DOHH2 (cell line): Measurements from ENCODE around the gene SMAP1.

Source experiments
- H3F3A ChIP-seq: fragments of 200-600 bp; sonication (generic), shearing (Covaris generic); 2 replicates; pipeline ENCODE4 v1.6.0; 2016; ENCODE audit warnings: antibody characterized with exemption, mild to moderate bottlenecking; ENCODE audit not compliant: control insufficient read depth, insufficient read depth
- H3K27ac ChIP-seq: fragments of 200-600 bp; sonication (generic); 2 replicates; pipeline ENCODE4 v1.5.1; 2014; ENCODE audit warnings: low read depth, mild to moderate bottlenecking, low read length, moderate library complexity
- H3K27me3 ChIP-seq: fragments of 200-600 bp; sonication (generic); 2 replicates; pipeline ENCODE4 v1.6.1; 2014; ENCODE audit warnings: mild to moderate bottlenecking, low read length, mixed read lengths; ENCODE audit not compliant: control insufficient read depth
- H3K36me3 ChIP-seq: fragments of 200-600 bp; sonication (generic); 2 replicates; pipeline ENCODE4 v1.6.1; 2014; ENCODE audit warnings: mild to moderate bottlenecking, low read length, moderate library complexity, mixed read lengths; ENCODE audit not compliant: control insufficient read depth
- H3K4me1 ChIP-seq: fragments of 200-600 bp; sonication (generic); 2 replicates; pipeline ENCODE4 v1.6.1; 2014; ENCODE audit warnings: mild to moderate bottlenecking, low read length, mixed read lengths; ENCODE audit not compliant: control insufficient read depth
- H3K4me2 ChIP-seq: fragments of 200-600 bp; sonication (generic); 2 replicates; pipeline ENCODE4 v1.6.0; 2014; ENCODE audit warnings: mild to moderate bottlenecking, low read length, moderate library complexity
- H3K4me3 ChIP-seq: fragments of 200-600 bp; sonication (generic); 2 replicates; pipeline ENCODE4 v1.5.1; 2014; ENCODE audit warnings: mild to moderate bottlenecking, low read length, mixed read lengths
- H3K79me2 ChIP-seq: fragments of 200-600 bp; sonication (generic); 2 replicates; pipeline ENCODE4 v1.6.1; 2014; ENCODE audit warnings: mild to moderate bottlenecking, low read length, mixed read lengths; ENCODE audit not compliant: control insufficient read depth
- H3K9me2 ChIP-seq: fragments of 200-600 bp; sonication (generic); replicated peaks from 2 replicates; pipeline ENCODE4 v1.6.1; 2014; ENCODE audit warnings: mild to moderate bottlenecking, low read length, mixed read lengths; ENCODE audit not compliant: control insufficient read depth
- H3K9me3 ChIP-seq: fragments of 200-600 bp; sonication (generic); 2 replicates; pipeline ENCODE4 v1.6.1; 2014; ENCODE audit warnings: antibody characterized with exemption, low read length, mixed read lengths; ENCODE audit not compliant: control insufficient read depth, insufficient read depth
- H4K20me1 ChIP-seq: fragments of 200-600 bp; sonication (generic); 2 replicates; pipeline ENCODE4 v1.6.0; 2014; ENCODE audit warnings: low read depth, mild to moderate bottlenecking, antibody characterized with exemption, low read length, moderate library complexity; ENCODE audit not compliant: control insufficient read depth, insufficient read depth
- CTCF ChIP-seq: fragments of 200-600 bp; sonication (generic); IDR thresholded peaks from one replicate; pipeline ENCODE4 v1.5.1; 2014; ENCODE audit warnings: antibody characterized with exemption, mild to moderate bottlenecking, low read depth, low read length; ENCODE audit not compliant: poor library complexity, severe bottlenecking
- EZH2phosphoT487 ChIP-seq: fragments of 200-600 bp; sonication (generic); IDR thresholded peaks from 2 replicates; pipeline ENCODE4 v1.6.1; 2017; ENCODE audit warnings: borderline replicate concordance, mild to moderate bottlenecking, antibody characterized with exemption, low read length, moderate library complexity, mixed read lengths

The SMAP1 gene

DNA sequence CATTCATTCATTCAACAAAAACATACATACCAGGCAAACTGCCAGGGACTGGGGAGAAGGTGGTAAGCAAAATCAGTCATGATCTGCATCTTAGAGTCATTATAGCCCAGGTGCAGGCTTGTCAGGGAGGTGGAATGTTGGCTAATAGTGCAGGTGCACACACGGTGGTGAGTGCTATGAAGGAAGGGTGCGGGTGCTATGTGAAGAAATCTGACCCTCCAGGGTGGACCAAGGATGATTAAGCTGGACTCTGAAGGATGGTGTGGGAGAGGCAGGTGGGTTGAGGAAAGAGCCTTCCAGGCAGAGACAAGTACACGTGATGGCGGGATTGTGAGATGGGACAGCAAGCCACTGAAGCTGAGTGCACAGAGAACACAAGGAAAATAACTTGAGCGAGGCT, 211.8 kb downstream of the SMAP1 start:
- no peaks in the 10 kb centered on the region for H3K27me3 ChIP-seq
- no peak overlapping the region for H3K27ac ChIP-seq
- no peaks in the 10 kb centered on the region for H3K9me2 ChIP-seq
- H3K36me3 ChIP-seq: no peaks in the 10 kb centered on the region
- no peaks in the 10 kb centered on the region for H4K20me1 ChIP-seq
- H3K4me3 ChIP-seq: no peak overlapping the region
- no peak overlapping the region for H3K4me2 ChIP-seq
- H3F3A ChIP-seq: no peaks in the 10 kb centered on the region
- H3K4me1 ChIP-seq: no peaks in the 10 kb centered on the region
- H3K79me2 ChIP-seq: no peaks in the 10 kb centered on the region
- no peak for TF ChIP-seq CTCF
- no peak for TF ChIP-seq EZH2phosphoT487
- H3K9me3 ChIP-seq: 0 out of 2 replicates have a peak, but pooled peaks cover 2% of the 10 kb centered on the region

DNA sequence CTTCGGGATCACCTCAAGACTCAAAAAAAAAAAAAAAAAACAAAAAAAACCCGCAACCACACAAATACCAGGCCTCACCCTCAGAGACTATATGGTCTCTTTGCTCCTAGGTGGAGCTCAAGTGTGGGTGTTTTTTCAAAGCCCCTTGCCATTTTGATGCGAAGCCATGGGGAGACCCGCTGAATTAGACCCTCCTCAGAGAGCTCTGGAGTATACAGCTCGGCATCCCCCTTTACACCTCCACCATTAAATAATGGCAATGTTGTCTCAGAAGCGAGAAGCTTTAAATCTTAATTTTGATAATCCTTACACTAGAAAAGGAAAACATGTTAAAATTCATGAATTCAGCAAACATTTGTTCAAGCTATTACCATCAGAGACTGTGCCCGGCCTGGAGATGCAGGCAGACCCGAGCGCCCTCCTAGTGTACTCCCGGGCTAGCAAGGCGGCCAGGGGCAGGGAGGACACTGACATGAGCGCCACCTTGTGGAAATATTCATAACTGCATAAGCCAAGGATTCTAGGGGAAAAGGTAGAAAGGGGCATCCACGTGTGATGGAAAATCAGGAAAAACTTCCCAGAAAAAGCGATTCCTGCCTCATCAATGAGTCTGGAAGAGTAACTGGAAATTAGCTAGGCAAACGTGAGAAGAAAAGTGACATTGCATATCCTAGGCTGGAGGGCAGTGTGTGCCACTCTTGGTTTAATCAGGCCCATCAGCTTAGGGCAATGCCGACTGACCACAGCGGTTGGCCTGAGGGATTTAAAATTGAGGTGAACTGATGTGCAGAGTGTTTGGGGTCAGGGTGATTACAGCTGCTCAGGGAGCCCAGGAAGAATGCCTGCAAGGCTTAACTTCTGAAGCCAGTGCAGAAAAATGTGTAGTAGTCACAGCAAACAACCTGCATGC, 216.6 kb downstream of the SMAP1 start:
- H3K9me3 ChIP-seq: no peaks in the 10 kb centered on the region
- H3K4me2 ChIP-seq: no peak overlapping the region
- no peaks in the 10 kb centered on the region for H3K79me2 ChIP-seq
- TF ChIP-seq EZH2phosphoT487: no peak
- TF ChIP-seq CTCF: peak; percentile 90
- H3K36me3 ChIP-seq: no peaks in the 10 kb centered on the region
- H3K4me3 ChIP-seq: no peak overlapping the region
- no peaks in the 10 kb centered on the region for H3F3A ChIP-seq
- no peak overlapping the region for H3K27ac ChIP-seq
- H3K27me3 ChIP-seq: no peaks in the 10 kb centered on the region
- H4K20me1 ChIP-seq: no peaks in the 10 kb centered on the region
- H3K4me1 ChIP-seq: no peaks in the 10 kb centered on the region
- H3K9me2 ChIP-seq: no peaks in the 10 kb centered on the region

DNA sequence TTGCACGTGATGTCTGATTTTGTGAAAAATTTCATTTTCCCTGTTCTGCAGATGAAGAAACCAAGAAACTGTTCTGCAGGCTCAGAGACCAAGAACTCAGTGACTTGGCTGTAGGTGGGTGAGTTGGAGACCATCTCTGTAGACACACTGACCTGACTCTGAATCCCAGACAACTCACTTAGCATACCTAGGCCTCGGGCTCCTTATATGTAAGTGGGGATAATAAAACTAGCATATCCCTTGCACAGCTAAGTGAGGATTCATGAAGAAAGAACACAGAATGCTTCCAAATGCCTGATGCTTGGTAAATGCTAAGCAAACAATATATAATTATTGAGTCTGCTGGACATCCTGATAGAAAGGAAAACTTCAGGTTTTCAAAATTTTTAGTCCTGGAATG, 218.4 kb downstream of the SMAP1 start:
- Histone ChIP-seq H3K27me3 (no peaks in the 10 kb centered on the region), H3K4me2 (no peak overlapping the region), H3K27ac (no peak overlapping the region), H3F3A (no peaks in the 10 kb centered on the region), H3K79me2 (no peaks in the 10 kb centered on the region), H4K20me1 (no peaks in the 10 kb centered on the region), H3K4me1 (no peaks in the 10 kb centered on the region), H3K4me3 (no peak overlapping the region), H3K36me3 (no peaks in the 10 kb centered on the region), H3K9me3 (no peaks in the 10 kb centered on the region), H3K9me2 (no peaks in the 10 kb centered on the region)
- no peak for TF ChIP-seq CTCF
- no peak for TF ChIP-seq EZH2phosphoT487
